Right lobe of liver (tissue), 4 donors: ENCODE measurements around the gene EVA1C.
"Not testable (repeated sequence)": the region's sequence is repeated elsewhere in the genome, so short reads cannot be mapped to it uniquely, and the experiment has no call there.

Source experiments
- CTCF ChIP-seq, 4 donors: fragments of 200-600 bp in 3 of 4; fragments of 450-650 bp in 1 of 4; IDR thresholded peaks; one replicate each; pipeline versions ENCODE4 v1.5.1 to v1.8.0; 2016 to 2022; ENCODE audit warnings: antibody characterized with exemption in 4 of 4, mild to moderate bottlenecking in 2 of 4
- POLR2A ChIP-seq: fragments of 450-650 bp; IDR thresholded peaks from one replicate; pipeline ENCODE4 v1.6.1; 2017; ENCODE audit warnings: antibody characterized with exemption, mild to moderate bottlenecking
- donor health status: DM: no; HTN: no; CAD: no.
- donor health status: DM: no; HTN: no; CAD: no.
- donor health status: DM: no; HTN: yes; CAD: no.

- not testable (repeated sequence) for TF ChIP-seq POLR2A; CTCF (IDR thresholded peaks at IDR 0.05)
Measured at GRCh38 chr21:32508036-32508435, 95.5 kb downstream of the EVA1C start.
